ENCODE data around the gene ZNF384. TPM values are rescaled to one million over a fixed set of nuclear protein-coding genes. Genes with fewer than 3 reads are reported as not detected.

The ZNF384 gene
- total RNA-seq, 3 donors from 2014 or later: 54.5 to 67.8 (median 64.3) TPM

DNA sequence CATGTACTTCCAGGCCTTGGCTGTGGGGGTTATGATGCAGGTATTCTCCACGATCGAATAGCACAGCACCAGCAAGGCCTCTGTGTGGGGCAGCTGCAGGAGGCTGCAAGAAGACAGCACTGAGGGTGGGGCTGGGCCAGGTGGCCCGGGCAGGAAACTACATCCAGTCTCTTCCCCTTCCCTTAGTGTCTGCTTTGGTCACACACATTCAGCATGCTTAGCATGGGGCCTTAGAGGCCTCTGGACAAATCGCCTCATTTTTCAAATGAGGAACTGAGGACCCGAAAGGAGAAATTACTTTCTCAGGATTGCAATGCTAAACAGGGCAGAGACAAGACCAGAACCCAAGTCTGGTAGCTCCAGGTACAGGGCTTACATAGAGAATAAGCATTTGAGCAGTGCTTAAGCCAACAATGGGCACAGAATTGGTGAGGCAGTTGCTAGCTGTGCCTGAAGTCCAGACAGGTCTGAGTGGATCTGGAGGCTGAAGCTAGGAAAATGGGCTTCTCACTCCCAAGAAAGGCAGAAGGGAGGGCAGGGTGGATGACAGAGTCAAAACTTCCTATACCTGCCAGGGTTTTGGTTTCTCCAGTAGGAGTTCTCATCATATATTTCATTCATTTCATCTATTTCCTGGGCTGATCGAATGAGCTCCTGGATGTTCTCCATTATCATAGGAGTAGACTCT, 45.5 kb downstream of the ZNF384 start:
- intact Hi-C loops (cut with DNase I, micrococcal nuclease): no loop called here
- H3K9me3 ChIP-seq: no peaks in the 10 kb centered on the region
- H3K4me1 ChIP-seq (ENCODE audit: low read depth): peaks cover 6% of the 10 kb centered on the region
- DNase-seq: peak in 1 of 3 donors; percentile 21
- H3K36me3 ChIP-seq (ENCODE audit: low read depth): no peaks in the 10 kb centered on the region
- TF ChIP-seq, protein P1, sequence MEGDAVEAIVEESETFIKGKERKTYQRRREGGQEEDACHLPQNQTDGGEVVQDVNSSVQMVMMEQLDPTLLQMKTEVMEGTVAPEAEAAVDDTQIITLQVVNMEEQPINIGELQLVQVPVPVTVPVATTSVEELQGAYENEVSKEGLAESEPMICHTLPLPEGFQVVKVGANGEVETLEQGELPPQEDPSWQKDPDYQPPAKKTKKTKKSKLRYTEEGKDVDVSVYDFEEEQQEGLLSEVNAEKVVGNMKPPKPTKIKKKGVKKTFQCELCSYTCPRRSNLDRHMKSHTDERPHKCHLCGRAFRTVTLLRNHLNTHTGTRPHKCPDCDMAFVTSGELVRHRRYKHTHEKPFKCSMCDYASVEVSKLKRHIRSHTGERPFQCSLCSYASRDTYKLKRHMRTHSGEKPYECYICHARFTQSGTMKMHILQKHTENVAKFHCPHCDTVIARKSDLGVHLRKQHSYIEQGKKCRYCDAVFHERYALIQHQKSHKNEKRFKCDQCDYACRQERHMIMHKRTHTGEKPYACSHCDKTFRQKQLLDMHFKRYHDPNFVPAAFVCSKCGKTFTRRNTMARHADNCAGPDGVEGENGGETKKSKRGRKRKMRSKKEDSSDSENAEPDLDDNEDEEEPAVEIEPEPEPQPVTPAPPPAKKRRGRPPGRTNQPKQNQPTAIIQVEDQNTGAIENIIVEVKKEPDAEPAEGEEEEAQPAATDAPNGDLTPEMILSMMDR (IDR thresholded peaks at IDR 0.05): no peak
- H3K4me3 ChIP-seq: no peak overlapping the region
- peak; percentile 8 for ATAC-seq

DNA sequence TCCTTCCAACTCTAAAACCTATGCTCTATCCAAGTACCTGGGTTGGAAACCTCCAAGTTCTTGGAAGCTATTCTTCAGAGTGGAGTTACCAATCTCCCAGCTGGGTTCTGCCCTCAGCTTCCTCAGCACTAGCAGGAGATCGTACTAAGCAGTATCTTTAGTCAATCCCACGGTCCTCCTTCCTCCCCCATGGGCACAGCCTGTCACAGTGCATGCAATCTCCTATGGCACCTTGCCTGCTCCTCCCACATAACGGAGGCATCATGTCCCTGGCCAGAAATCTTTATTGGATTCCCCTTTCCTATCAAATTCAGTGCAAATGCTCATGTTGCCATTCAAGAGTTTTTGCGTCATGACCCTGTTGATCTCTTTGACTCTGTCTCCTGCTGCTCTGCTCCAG, 48.0 kb downstream of the ZNF384 start:
- ATAC-seq: no peak
- intact Hi-C loops (cut with DNase I, micrococcal nuclease): no loop called here
- TF ChIP-seq, protein P1 (IDR thresholded peaks at IDR 0.05): no peak
- H3K9me3 ChIP-seq: no peaks in the 10 kb centered on the region
- peak in 2 of 3 donors; percentile 6 to 9 for DNase-seq
- H3K4me3 ChIP-seq: no peak overlapping the region
- no peaks in the 10 kb centered on the region for H3K4me1 ChIP-seq (ENCODE audit: low read depth)
- no peaks in the 10 kb centered on the region for H3K36me3 ChIP-seq (ENCODE audit: low read depth)

DNA sequence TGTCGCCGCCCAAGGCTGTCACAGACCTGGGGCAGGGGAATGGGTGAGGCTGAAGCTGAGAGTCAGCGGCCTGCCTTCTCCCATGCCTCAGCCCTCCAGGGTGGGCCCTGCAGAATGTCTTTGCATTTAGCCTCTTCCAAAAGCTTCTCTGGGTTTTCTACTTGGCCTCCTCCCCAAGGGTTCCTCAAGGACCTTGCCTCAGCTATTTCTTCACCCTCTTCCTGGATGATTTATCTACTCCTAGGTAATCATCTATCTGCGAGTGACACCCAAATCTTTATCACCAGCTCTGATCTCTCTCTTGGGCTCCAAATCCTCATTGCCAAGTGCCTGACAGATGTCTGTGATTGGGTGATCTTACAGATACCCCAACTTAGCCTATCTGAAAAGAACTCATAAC, 48.7 kb downstream of the ZNF384 start:
- intact Hi-C loops (cut with DNase I, micrococcal nuclease): no loop called here
- no peak for ATAC-seq
- TF ChIP-seq, protein P1 (IDR thresholded peaks at IDR 0.05): no peak
- Histone ChIP-seq H3K9me3 (no peaks in the 10 kb centered on the region), H3K4me3 (no peak overlapping the region), H3K4me1 (ENCODE audit: low read depth) (no peaks in the 10 kb centered on the region), H3K36me3 (ENCODE audit: low read depth) (no peaks in the 10 kb centered on the region)
- DNase-seq: no peak

DNA sequence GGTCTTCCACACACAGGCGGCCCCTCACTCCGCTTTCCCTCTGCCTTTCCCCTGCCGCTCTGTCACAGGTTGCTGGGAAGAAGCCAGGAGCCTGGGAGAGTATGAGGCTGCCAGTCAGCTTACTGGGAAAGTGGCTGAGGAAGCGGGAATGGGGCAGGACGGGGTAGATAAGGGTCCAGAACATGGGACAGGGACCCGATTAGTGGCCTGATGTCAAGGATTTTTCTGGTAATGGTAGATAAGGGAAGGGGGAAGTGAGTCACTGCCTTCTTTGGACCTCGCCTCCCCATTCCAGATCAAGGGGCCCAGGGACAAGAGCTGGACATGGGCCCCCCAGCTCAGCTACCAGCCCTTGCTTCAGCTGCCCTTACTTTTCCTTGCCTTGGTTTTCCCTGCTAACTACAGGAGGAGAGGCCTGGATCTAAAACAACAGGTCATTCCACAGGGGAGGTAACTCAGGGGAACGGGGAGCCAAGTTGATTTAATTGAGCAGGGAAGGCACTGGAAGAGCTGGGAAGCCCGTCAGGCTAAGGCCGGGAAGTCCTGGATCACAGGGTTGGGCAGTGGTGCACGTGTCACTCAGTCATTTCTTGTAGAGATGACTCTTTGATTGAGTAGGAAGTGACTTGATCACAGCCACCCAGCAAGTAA, 49.9 kb downstream of the ZNF384 start:
- Histone ChIP-seq H3K9me3 (no peaks in the 10 kb centered on the region), H3K4me1 (ENCODE audit: low read depth) (peaks cover 3% of the 10 kb centered on the region), H3K36me3 (ENCODE audit: low read depth) (no peaks in the 10 kb centered on the region), H3K4me3 (no peak overlapping the region)
- no peak for ATAC-seq
- DNase-seq: peak in 2 of 3 donors; percentile 22 to 29
- intact Hi-C loops (cut with DNase I, micrococcal nuclease): no loop called here
- TF ChIP-seq, protein P1 (IDR thresholded peaks at IDR 0.05): no peak

DNA sequence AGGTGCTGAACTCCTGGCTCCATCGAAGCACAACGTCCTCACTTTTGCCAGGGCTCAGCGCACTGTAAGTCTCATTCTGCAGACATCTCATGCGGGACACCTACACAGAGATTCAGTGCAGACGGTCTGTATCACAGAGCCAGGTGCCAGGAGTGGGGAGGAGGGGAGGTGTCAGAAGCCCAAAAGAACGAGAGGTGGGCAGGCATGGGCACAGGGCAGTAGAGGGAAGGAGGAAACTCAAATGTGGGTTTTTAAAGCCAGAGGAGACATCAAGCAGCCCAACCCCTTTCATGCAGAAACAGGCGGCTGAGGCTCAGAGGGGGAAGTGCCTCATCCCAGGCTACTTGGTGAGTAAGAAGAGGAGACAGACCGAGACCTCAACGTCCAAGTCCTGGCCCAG, 50.9 kb downstream of the ZNF384 start:
- peaks cover 11% of the 10 kb centered on the region for H3K4me1 ChIP-seq (ENCODE audit: low read depth)
- intact Hi-C loops (cut with DNase I, micrococcal nuclease): no loop called here
- H3K36me3 ChIP-seq (ENCODE audit: low read depth): no peaks in the 10 kb centered on the region
- TF ChIP-seq, protein P1 (IDR thresholded peaks at IDR 0.05): no peak
- ATAC-seq (no peak), DNase-seq (peak in 1 of 3 donors; percentile 60)
- H3K9me3 ChIP-seq: no peaks in the 10 kb centered on the region
- H3K4me3 ChIP-seq: no peak overlapping the region

Data from mucosa of descending colon (tissue), 3 donors.